AG10803 (cell line): ENCODE data around the gene AP4E1.

Experiments used
- DNase-seq: peaks from one replicate; pipeline ENCODE4 v3.0.0; 2010; ENCODE audit warnings: low read depth
- H3K4me3 ChIP-seq: 2 replicates; pipeline ENCODE4 v1.5.1; 2011; ENCODE audit warnings: mild to moderate bottlenecking, low read length, control low read depth
- CTCF ChIP-seq: conservative IDR thresholded peaks from 2 replicates; pipeline ENCODE4 v1.5.1; 2011; ENCODE audit warnings: mild to moderate bottlenecking, low read length, control low read depth, inconsistent platforms

The AP4E1 gene

GRCh38 chr15:50968353-50968752 lies 59.9 kb downstream of the AP4E1 start:
- DNase-seq, result peak; percentile 22
- TF ChIP-seq CTCF, result no peak
- no peak overlapping the region for H3K4me3 ChIP-seq

GRCh38 chr15:50970524-50970923 lies 62.0 kb downstream of the AP4E1 start:
- no peak for TF ChIP-seq CTCF
- no peak for DNase-seq
- H3K4me3 ChIP-seq, result no peak overlapping the region

GRCh38 chr15:50971115-50971514 lies 62.6 kb downstream of the AP4E1 start:
- no peak for TF ChIP-seq CTCF
- no peak for DNase-seq
- no peak overlapping the region for H3K4me3 ChIP-seq

- no peak for DNase-seq
- H3K4me3 ChIP-seq, result no peak overlapping the region
- no peak for TF ChIP-seq CTCF
Observed at GRCh38 chr15:50971542-50971941, 63.1 kb downstream of the AP4E1 start.

GRCh38 chr15:50973605-50974004 lies 65.1 kb downstream of the AP4E1 start:
- no peak for TF ChIP-seq CTCF
- DNase-seq, result no peak
- no peak overlapping the region for H3K4me3 ChIP-seq

GRCh38 chr15:50977162-50977561 lies 68.7 kb downstream of the AP4E1 start:
- peak; percentile 26 for DNase-seq
- no peak for TF ChIP-seq CTCF
- H3K4me3 ChIP-seq, result no peak overlapping the region

- no peak overlapping the region for H3K4me3 ChIP-seq
- no peak for DNase-seq
- TF ChIP-seq CTCF, result no peak
Observed at GRCh38 chr15:50978580-50978979, 70.1 kb downstream of the AP4E1 start.
